Measurements from ENCODE around the gene CDK19. TPM values are rescaled to one million over a fixed set of nuclear protein-coding genes. Genes with fewer than 3 reads are reported as not detected.

The CDK19 gene
- total and polyA plus RNA-seq, 2 of the 4 experiments (the other 2 are of a cell fraction) = 6.0 to 6.8 TPM

GRCh38 chr6:110682460-110682853 lies 132.8 kb downstream of the CDK19 start:
- DNase-seq (peak; percentile 81), ATAC-seq (ENCODE audit: low read depth) (peak; percentile 95)
- H3K18ac ChIP-seq (ENCODE audit: low read depth, low read length) = no peak overlapping the region
- H4K8ac ChIP-seq (ENCODE audit: low read depth in 2 of 2, low read length in 2 of 2) = no peak overlapping the region
- no peak overlapping the region for H2BK120ac ChIP-seq (ENCODE audit: low read depth, low read length)
- CTCF ChIA-PET = interaction anchor here (0.5 to 1.2 kb wide), 12 partner anchors 13 to 328 kb away, joined by 3 to 7 read pairs (median 3); no protein-coding TSS in a partner anchor
- H4K91ac ChIP-seq (ENCODE audit: insufficient read depth, low read depth, low read length) = no peak overlapping the region
- H3K27me3 ChIP-seq (ENCODE audit: control insufficient read depth, insufficient read depth, low read length) = no peaks in the 10 kb centered on the region
- H3K9me3 ChIP-seq (ENCODE audit: control insufficient read depth, insufficient read depth, low read length) = no peaks in the 10 kb centered on the region
- no peaks in the 10 kb centered on the region for H3K36me3 ChIP-seq (ENCODE audit: control insufficient read depth, insufficient read depth, low read length)
- no peak overlapping the region for H3K23ac ChIP-seq (ENCODE audit: low read depth, low read length)
- no peak overlapping the region for H2AFZ ChIP-seq (replicated peaks; ENCODE audit: low read length, poor library complexity)
- dilution Hi-C loops (cut with HindIII; ENCODE audit: low sequenced_read_pairs, unreplicated experiment) (no loop called here), in situ Hi-C loops (cut with MboI; ENCODE audit: low sequenced_read_pairs) (loop anchor here (5.0 kb wide), 2 partner anchors 200 to 270 kb away; no protein-coding TSS in a partner anchor), intact Hi-C loops (cut with micrococcal nuclease) (loop anchor here (1.0 to 5.0 kb wide), 5 partner anchors 132 to 315 kb away; partner anchors contain the start of gene CDK19)
- no peaks in the 10 kb centered on the region for H3K9me1 ChIP-seq (ENCODE audit: insufficient read depth, low read length)
- H2BK5ac ChIP-seq (ENCODE audit: low read depth, low read length, poor library complexity, severe bottlenecking) = no peak overlapping the region
- POLR2A ChIA-PET (ENCODE audit: unreplicated experiment) = interaction anchor here (0.6 kb wide), 1 partner anchor 194 kb away, joined by 3 read pairs; no protein-coding TSS in a partner anchor
- H3K9ac ChIP-seq (ENCODE audit: low read depth, low read length) = no peak overlapping the region
- no peak overlapping the region for H3K27ac ChIP-seq (ENCODE audit: insufficient read depth, low read length)
- H2AK9ac ChIP-seq (replicated peaks; ENCODE audit: low read depth, low read length, poor library complexity) = no peak overlapping the region
- no TSS peak for BruUV-seq (replicated peaks)
- no peak overlapping the region for H3K56ac ChIP-seq (ENCODE audit: extremely low read depth, insufficient read depth, low read length)
- H3K14ac ChIP-seq (replicated peaks; ENCODE audit: low read depth, low read length) = no peak overlapping the region
- no peak overlapping the region for H4K5ac ChIP-seq (ENCODE audit: low read depth, low read length)
- H4K20me1 ChIP-seq (ENCODE audit: insufficient read depth, low read length) = no peaks in the 10 kb centered on the region
- no peak overlapping the region for H3K4ac ChIP-seq (ENCODE audit: low read depth, low read length)
- peaks cover 3% of the 10 kb centered on the region; the same call in 1 of the 2 replicates for H3K4me1 ChIP-seq (ENCODE audit: control insufficient read depth, insufficient read depth, low read length)
- no peak overlapping the region for H2AK5ac ChIP-seq (ENCODE audit: low read depth, low read length)
- H2BK15ac ChIP-seq (ENCODE audit: low read depth, low read length) = no peak overlapping the region
- H3K4me2 ChIP-seq (ENCODE audit: low read depth, low read length) = no peak overlapping the region
- H3K79me1 ChIP-seq (ENCODE audit: low read depth in 1 of 2, low read length in 2 of 2) = peaks cover 0 to 3% of the 10 kb centered on the region in 2 experiments; a peak in 2 of 4 replicates
- TF ChIP-seq POLR2A (IDR thresholded peaks at IDR 0.05; ENCODE audit: low read depth, low read length) (no peak), RFX5 (IDR thresholded peaks at IDR 0.05; ENCODE audit: low read depth, low read length) (no peak), RCOR1 (IDR thresholded peaks at IDR 0.05; ENCODE audit: insufficient replicate concordance, low read length) (no peak), USF2 (IDR thresholded peaks at IDR 0.05; ENCODE audit: low read depth, low read length) (no peak), SMC3 (IDR thresholded peaks at IDR 0.05; ENCODE audit: low read depth, low read length) (peak; percentile 86), NFE2L2 (IDR thresholded peaks at IDR 0.05; ENCODE audit: low read depth, low read length) (no peak), CTCF (conservative IDR thresholded peaks at IDR 0.05; ENCODE audit: low read depth, low read length) (peak; percentile 77), CHD1 (IDR thresholded peaks at IDR 0.05; ENCODE audit: low read depth, low read length) (no peak), BHLHE40 (IDR thresholded peaks at IDR 0.05; ENCODE audit: low read depth, low read length) (no peak), ELK1 (IDR thresholded peaks at IDR 0.05; ENCODE audit: borderline replicate concordance, low read depth, low read length) (no peak), MXI1 (IDR thresholded peaks at IDR 0.05; ENCODE audit: borderline replicate concordance, low read depth, low read length) (no peak), RAD21 (IDR thresholded peaks at IDR 0.05; ENCODE audit: low read length) (peak; percentile 89), CEBPB (IDR thresholded peaks at IDR 0.05; ENCODE audit: low read depth, low read length) (no peak), MAFK (IDR thresholded peaks at IDR 0.05; ENCODE audit: low read depth, low read length) (no peak), MAZ (IDR thresholded peaks at IDR 0.05; ENCODE audit: borderline replicate concordance, low read depth, low read length) (no peak), FOS (IDR thresholded peaks at IDR 0.05; ENCODE audit: low read depth, low read length) (no peak)
- WGBS, 2 experiments (ENCODE audit: extremely low coverage in 2 of 2, insufficient read length in 1 of 2) = no CpG with 5 or more reads among the region's 1 CpG
- no peak overlapping the region for H2BK20ac ChIP-seq (ENCODE audit: low read depth, low read length)
- H3K4me3 ChIP-seq (ENCODE audit: insufficient read depth, low read depth, low read length) = no peak overlapping the region

All from IMR-90 (cell line).